Activated CD4-positive, alpha-beta T cell treated with anti-CD3 and anti-CD28 coated beads, Interleukin-2, amount 50 U/mL, for 24 hours (primary cell): ENCODE data around the gene GATA3.

Experiments used
- DNase-seq, 2 donors: peaks; one replicate each; pipeline ENCODE4 v3.0.0-alpha.2; 2020; ENCODE audit warnings: low read depth in 1 of 2, low spot score in 1 of 2

The GATA3 gene

DNA sequence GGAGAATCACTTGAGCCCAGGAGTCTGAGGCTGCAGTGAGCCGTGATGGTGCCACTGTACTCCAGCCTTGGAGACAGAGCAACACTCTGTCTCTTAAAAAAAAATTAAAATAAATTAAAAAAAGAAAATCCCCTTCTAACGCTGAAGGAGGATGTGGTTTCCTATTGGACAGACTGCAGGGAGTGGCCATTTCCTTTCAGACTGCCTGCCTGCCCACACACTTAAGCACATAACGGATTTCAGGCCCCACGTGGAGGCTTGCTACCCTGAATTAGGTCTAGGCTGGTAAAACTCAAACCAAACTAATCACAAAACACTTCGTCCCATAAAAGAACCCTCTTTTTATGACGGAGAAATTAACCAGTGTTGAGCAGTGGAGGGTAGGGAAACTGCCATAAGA lies 34.0 kb downstream of the GATA3 start:
- no peak for DNase-seq

DNA sequence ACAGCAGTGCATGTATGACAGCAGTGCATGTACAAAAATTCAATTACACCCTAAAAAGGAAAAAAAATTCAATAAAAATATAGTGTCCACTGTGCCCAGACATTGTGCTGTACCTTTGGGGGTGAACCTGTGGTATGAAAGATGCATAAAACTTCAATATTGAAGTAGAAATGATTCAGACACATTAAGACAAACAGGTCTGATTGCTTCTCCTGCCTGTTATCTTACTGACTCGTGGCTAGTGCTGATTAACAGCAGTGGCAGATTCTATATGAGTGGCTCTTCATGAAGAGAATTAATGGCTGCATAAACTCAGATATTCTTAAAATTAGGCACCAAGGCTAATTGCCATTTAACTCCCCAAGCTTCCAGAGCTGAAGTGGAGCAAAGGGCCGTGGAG lies 37.9 kb downstream of the GATA3 start:
- no peak for DNase-seq

DNA sequence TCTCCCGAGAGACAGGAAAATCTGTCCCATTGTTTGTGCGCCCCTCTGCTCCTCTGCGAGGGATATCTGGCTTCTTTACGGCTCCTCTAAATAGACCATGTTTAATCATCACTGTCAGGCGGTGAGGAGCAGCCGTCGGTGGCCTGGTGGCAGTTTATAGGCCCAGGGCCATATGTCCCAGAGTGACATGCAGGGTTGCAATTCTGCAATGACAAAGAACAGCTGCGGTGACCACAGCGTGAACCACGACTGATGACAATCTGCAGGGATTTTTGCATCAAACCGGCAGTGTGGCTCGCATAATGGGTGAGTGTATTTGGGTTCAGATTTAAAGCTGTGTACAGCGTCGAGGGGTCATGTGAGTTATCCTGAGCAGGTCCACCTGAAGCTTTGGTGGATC lies 41.5 kb downstream of the GATA3 start:
- DNase-seq = no peak

DNA sequence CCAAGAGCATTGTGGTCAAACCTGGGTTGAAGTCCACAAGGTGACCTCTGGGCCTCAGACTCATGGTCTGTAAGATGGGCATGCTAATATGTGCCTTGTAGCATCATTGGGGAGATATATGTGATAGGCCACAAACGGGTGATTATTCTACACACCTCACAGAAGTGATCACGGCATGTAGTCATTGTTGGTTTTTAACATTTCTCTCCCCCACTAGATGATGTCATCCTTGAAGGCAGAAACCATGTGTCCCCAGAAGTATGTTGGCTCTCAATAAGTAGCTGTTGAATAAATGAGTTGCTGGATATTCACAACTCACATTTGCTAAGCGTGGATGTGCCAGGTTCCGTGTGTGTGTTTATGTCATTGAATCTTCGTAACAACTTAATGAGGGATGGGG lies 42.4 kb downstream of the GATA3 start:
- no peak for DNase-seq

DNA sequence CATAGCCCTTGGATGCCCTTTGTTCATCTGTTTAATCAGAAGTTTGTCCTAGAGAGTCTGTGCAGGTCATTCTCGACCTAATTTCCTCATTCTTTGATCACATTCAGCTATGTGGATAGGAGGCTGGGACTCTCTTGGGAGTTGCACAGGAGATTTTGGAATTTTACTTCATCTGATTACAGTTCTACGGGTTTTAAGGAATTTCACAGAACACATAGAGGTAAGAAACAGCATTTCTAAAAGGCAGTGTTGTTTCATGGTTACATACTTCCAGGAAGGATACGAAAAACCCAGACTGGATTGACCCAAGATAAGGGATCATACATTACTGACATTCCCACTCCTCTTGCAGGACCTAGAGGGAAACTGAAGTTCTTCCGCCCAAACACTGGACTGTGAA lies 45.9 kb downstream of the GATA3 start:
- no peak for DNase-seq

DNA sequence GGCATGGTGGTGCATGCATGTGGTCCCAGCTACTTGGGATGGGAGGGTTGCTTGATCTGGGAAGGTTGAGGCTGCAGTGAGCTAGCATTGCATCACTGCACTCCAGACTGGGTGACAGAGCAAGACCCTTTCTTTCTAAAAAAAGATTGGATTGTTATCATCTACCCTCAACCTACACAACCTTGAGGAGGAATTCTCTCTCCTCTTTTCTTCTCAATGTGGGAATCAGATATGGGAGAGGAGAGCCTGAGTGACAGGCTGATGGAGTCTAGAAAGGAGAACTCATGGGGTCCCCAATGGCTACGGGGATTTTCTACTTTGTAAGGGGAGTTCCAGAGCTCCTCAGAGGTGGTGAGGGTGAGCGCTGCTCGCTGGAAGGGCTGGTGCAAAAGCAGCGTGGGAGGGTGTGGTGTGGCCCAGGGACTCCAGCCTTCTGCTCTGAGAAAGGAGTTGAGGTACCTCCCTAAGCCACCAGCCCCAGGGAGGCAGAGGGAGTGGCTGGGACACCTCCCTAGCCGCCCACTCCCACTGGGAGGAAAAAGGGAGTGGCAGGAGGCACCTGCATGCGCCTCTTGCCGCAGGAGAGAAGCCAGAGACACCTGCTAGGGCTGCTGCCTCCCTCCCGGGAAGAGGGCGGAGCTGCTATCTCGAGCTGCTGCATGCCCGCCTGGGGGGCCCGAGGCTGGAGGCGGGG lies 48.4 kb downstream of the GATA3 start:
- DNase-seq = no peak

DNA sequence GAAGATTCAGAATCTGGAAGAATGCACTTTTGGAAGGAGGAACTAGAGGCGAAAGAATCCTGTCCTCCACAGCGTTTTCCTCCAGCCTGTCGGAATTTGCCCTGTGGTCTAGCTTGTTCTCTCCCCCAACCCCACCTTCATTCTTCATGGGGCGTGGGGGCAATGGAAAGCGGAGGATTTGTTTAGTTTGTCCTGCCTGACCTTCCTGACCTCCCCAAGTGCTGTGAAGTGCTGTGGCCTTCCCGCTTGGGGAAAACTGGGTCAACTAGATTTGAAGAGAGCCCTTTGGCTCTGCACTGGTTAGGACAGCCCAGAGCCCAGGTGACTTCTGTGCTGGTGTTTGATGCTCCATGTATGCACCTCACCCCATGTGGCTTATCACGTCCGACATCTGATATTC lies 49.1 kb downstream of the GATA3 start:
- DNase-seq = no peak

DNA sequence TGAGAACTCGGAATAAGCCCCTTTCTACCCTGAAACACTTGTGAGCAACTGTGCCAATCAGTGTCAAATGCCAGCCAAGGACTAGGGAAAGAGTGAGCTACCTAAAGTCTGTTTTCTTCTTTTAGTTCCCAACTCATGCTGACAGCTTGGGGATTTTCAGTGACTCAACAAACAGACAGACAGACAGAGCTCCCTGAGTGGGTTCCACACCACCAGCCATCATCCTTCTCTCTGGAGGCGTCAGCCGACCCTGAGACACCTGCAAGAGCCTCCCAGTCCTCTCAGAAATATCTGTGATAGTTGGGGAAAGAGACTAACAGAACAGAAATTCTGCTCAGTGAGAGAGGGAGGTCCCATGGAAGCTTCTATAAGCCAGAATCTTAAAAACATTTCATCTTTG lies 49.5 kb downstream of the GATA3 start:
- no peak for DNase-seq

DNA sequence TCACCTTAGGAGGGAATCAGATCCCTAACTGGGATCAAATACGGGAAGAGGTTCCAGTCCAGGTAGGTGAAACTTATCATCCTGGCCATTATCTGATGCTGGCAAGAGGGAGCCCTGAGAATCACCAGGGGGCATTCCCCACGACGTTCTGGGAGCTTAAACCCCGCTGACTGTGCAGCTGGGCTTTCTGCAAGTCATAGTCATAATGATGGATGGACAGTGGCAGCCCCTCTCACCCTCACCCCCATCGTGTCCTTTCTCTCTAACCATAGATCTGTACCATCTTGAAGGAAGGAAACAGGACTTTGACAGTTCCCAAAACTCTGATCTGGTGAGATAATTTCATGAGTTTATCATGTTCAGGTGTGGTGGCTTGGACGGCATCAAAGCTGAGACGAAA lies 50.2 kb downstream of the GATA3 start:
- DNase-seq = no peak

DNA sequence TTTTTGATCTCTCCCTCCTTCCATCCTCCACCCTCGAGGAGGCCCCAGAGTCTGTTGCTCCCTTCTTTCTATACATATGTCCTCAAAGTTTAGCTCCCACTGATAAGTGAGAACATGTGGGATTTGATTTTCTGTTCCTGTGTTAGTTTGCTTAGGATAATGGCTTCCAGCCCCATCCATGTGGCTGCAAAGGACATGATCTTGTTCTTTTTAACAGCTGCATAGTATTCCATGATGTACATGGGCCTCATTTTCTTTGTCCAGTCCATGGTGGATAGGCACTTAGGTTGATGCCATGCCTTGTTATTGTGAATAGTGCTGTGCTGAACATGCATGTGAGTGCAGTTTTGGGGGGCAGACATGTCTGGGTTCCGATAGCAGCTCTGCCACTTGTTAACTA lies 51.4 kb downstream of the GATA3 start:
- DNase-seq = no peak

DNA sequence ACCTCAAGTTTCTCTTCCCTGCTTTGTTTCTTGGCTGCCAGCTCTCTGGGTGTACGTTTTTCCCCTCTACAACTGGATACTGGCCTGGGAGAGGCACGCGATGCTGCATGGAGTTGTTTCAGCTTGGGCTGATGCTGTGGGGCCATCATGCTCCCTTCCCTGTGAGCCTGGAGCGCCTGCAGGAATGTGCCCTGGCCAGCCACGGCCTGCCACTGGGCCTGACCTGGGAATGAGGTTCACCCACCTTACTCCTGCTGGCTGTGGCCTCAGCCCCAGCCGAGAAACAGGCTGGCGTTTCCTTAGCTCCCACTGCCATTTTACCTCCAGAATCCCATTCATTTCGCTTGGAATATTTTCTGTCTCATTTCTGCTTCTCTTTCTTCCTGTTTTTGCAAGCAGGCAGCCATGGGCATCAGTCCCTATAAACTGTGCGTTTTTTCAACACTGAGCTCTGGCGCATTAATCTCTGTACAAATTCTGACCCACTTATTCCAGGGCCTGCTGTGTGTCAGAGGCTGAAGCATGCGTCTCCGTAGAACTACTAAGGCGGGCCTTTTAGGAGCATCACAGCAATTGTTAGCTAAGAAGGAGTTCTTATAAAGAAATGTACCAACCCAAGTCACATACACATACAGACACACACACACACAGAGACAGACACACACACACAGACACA lies 57.9 kb downstream of the GATA3 start:
- DNase-seq = no peak

DNA sequence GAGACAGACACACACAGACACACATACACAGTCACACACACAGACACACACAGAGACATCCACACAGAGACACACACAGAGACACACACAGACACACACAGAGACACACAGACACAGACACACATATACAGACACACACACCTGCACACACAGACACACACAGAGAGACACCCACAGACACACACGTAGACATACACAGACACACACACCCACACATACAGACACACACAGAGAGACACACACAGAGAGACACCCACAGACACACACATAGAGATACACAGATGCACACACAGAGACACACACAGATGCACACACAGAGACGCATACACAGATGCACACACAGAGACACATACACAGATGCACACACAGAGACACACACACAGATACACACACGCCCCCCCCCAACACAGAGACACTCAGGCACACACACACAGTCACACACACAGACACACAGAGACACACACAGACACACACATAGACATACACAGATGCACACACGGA lies 58.5 kb downstream of the GATA3 start:
- DNase-seq = no peak

DNA sequence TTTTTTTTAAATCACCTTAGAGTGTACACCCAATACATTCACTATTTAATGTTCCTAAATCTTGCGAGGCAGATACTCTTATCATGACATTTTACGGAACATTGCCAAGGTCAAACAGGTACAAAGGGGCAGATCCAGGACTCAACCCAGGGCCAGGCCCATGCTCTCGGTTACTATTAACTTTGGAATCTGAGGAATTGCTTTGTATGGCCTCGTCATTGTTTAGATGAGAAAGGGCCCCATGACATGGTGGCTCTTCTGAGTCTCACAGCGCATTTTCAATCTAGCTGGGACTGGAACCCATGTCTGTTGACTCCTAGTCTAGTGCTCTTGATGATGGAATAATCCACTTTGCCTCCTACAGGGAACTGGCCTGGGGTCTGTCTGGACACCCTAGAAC lies 59.1 kb downstream of the GATA3 start:
- no peak for DNase-seq

DNA sequence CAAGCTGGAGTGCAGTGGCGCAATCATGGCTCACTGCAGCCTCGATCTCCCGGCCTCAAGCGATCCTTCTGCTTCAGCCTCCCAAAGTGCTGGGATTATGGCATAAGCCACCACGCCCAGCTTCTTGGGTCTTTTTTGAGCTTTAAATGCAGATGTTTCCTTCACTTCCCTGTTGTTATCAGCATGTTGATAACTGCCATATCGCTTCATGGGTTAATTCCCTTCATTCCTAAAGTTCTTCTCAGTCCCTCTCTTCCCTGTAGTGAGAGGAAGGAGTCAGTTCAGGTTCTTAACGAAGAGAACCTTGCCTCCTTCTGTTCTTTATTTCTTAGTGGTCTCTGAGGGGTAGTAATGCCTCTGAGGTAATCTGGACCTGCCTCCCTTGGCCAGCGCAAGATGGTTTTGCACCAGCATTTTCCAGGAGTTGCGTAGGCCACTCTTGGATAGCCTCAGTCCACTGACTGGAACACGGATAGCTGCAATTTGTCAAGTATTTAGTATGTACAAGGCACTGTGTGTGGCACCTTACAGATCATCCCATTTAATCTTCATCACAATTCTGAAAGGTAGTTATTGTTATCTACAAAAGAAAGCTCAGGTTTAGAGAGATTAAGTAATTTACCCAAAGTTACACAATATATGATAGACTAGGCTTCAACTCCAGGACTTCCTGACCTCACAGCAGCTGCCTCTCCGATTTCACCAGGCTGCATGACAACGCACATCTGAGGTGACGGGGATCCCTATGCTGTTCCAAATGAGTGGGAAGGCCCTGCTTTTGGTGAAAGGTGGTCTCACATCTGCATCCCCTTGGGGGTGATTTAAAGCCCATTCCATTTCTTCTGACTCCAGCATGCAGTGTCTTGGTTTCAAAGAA lies 60.5 kb downstream of the GATA3 start:
- no peak for DNase-seq

DNA sequence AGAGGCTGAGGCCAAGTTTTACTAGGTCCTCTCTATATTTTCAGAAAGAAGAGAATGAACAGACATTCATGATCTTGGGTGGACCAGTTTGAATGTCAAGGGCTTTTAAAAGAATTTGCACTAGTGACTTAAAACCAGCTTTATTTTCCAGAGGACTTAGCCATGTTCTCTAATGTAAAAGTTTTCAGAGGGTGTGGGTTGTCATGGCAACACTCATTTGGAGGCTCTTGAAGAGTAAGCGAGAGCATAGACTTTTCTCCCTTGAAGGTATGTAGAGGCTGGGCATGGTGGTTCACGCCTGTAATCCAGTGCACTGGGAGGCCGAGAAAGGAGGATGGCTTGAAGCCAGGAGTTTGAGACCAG lies 61.1 kb downstream of the GATA3 start:
- DNase-seq = no peak

DNA sequence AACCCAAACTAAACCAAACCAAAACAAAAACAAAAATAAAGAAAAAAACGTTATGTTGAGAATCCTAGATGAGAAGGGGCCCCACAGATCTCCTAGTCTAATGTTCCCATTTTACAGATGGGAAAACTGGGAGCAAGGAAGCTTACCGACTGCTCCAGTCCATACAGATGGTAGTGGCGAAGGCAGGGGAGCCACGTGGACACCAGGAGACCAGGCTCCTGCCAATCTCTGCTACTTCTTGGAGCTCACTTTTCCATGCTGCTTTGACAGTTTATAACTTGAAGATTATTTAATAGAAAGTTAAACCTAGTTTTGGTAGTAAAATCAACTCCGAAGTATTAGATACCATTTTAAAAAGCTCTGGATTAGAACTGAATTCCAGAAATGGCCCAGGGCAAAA lies 62.0 kb downstream of the GATA3 start:
- no peak for DNase-seq

DNA sequence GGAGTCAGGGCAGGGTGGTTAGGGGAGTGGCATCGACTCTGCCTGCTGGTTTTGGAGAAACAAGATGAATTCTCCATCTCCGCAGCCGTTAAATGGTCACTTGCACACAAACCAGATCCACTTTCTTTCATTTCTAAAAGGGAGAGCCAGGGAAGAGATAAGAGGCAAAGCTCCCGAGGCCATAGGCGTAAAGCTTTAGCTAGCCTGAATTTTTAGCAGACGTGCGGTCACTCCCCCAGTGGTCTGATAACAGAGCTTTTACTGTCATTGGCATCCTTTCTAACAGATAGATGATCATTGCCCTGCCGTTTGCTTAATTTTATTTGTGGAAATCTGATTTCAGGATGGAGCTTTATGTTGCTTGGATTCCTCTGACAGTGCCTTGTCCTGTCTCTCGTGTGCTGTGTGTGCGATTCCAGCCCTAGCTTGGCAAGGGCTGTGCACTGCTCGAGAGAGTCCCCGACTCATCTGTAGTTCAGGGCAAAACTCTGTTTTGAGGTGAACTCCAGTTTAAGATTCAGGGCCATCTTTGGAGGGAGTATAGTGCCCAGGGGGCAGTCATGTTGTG lies 62.5 kb downstream of the GATA3 start:
- DNase-seq = no peak

DNA sequence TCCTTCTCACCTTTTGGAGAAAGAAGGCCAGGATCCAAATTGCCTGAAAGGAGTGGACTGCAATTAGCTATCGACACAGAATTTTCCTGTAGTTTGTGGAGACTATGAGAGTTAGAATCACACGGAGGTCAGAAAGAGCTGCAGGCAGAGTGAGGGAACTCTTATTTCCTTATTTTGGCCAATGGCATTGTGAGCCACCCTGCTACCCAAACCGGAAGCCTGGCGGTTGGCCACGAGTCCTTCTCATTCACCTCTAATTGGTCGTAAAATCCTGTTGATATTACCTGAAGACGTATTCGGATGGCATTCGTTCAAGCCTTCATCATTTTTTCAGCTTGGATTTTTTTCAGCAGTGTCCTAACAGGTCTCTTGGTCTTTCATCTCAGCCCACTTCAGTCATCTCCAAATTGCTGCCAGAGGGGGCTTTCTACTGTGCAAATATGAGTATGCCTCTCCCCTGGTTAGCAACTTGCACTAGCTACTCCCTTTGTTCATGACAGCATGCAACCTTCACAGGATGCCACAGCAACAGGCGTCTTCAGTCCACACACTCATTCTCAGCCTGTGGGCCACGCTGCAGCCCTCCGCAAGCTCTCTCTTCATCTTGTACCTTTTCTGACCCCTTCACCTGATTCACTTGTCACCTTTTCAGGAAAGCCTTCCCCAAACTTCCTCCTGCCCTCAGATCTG lies 66.9 kb downstream of the GATA3 start:
- DNase-seq = no peak

DNA sequence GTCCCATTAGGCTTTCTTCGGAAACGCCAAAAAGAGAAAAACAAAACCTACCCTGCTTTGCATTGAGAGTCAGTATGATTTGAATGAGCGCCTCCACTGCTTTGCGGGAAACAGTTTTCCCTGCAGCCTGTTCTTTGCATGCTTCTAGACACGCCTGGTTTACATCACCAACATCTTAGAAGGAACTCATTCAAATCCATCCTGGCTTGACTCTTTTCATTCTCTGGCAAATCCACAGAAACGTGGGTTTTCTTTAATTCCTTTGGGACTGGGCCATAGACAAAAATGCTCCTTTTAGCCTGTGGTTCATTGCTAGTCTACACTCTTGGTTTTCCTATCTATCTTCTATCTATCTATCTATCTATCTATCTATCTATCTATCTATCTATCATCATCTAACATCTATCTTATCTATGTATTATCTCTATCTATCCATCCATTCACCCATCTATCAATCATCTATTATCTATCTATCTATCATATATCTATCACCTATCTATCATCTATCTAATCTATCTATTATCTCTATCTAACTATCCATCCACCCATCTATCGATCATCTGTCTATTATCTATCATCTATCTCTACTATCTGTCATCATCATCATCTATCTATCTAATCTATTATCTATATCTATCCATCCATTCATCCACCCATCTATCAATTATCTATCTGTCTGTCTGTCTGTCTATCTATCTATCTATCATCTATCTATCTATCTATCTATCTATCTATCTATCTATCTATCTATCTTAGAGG lies 68.3 kb downstream of the GATA3 start:
- DNase-seq = no peak

DNA sequence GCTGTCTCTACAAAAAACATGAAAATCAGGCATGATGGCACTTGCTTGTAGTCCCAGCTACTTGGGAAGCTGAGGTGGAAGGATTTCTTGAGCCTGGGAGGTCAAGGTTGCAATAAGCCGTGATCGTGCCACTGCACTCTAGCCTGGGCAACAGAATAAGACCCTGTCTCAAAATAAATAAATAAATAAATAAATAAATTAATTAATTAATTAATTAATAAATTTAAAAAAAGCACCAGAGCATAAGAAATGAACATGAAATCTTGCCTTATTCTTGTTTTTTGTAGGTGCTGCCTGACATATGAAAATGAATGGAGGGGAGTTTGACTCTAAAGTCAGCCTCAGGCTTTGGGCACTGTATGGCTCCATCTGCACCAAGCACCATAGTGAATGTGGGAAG lies 69.9 kb downstream of the GATA3 start:
- DNase-seq = no peak
